ENCODE measurements around the gene MAN2C1.
"Not testable (repeated sequence)": the region's sequence is repeated elsewhere in the genome, so short reads cannot be mapped to it uniquely, and the experiment has no call there.

Gene MAN2C1

DNA sequence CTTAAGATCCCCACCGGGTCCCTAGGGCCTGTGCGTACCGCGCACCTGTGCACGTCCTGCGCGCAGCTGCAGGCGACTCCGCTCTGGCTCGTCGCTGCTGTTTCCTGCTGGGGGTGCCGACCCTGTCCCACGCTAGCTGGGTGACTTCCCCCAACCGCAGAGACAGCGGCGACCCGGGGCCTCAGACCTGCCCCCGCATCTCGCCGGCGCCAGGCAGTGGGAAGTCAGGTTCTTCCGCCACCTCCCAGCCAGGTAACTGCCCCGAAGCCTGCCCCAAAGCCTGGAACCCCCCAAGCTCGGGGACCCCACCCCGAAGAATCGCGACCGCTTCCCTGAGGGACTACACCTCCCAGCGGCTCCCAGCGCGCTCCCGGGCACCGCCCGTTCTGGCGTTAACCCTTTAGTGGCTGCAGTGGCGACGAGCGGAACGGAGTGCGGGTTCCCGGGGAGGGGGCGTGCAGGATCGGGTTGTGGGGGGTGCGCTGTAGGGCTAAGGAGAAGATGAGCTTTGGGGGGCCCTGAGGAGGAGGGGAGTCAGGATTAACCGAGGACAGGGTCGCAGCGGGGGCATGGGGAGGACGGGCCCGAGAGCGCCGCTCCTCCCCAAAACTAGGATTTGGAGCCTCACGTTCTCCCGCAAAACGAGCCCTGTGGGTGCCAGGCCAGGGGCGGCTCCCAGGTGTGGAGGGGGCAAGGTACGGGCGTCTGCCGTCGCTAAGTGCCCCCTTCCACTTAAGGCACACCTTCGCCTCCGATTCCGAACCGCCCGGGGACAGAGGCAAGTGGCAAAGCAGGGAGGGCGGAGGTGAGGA lies 21.0 kb downstream of the MAN2C1 start:
- in situ Hi-C loops (cut with MboI; ENCODE audit: low sequenced_read_pairs), result no loop called here

DNA sequence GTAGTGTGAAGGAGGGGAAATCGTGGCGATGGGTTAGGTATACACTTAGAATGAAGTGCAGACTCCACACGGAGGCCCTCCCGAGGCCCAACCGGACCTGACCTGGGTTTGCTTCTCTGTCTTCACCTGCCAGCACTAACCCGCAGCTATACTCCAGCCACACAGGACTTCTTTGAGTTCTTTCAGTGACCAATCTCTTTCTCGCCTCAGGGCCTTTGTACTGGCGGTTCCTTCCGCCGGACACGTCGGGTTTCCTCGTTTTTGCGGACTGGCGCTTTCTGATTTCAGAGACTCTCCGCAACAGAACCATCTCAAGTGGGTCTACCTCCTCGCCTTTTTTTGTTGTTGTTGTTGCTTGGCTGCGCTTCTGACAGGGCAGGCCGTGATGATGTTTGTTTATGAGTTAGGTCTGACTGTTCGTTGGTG lies 21.6 kb downstream of the MAN2C1 start, which contains the start of gene NEIL1:
Gene NEIL1, plus strand, starts transcription at position 244 of the 426 bp plus-strand sequence. CDS start 1,867 bp downstream, outside the sequence.
- in situ Hi-C loops (cut with MboI; ENCODE audit: low sequenced_read_pairs), result no loop called here

DNA sequence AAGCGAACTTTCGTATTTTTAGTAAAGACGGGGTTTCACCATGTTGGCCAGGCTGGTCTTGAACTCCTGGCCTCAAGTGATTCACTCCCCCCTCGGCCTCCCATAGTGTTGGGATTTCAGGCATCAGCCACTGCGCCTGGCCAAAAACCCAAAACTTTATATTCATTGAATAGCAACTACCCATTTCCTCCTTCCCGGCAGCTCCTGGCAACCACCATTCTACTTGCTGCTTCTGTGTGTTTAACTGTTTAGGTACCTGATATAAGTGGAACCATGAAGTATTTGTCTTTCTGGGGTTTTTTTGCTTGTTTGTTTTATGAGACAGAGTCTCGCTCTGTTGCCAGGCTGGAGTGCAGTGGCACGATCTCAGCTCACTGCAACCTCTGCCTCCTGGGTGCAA lies 24.5 kb downstream of the MAN2C1 start:
- in situ Hi-C loops (cut with MboI; ENCODE audit: low sequenced_read_pairs), result not testable (repeated sequence)

DNA sequence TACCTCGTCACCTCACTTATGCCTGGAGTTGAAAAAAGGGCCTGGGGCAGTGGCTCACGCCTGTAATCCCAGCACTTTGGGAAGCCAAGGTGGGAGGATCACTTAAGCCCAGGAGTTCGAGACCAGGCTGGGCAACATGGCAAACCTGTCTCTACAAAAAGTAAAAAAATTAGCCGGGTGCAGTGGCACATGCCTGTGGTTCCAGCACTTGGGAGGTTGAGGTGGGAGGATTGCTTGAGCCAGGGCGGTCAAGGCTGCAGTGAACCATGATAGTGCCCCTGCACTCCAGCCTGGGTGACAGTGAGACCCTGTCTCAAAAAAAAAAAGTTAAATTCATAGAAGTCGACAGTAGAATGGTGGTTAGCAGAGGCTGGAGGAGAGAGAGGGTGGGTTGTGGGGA lies 26.2 kb downstream of the MAN2C1 start:
- in situ Hi-C loops (cut with MboI; ENCODE audit: low sequenced_read_pairs), result no loop called here

DNA sequence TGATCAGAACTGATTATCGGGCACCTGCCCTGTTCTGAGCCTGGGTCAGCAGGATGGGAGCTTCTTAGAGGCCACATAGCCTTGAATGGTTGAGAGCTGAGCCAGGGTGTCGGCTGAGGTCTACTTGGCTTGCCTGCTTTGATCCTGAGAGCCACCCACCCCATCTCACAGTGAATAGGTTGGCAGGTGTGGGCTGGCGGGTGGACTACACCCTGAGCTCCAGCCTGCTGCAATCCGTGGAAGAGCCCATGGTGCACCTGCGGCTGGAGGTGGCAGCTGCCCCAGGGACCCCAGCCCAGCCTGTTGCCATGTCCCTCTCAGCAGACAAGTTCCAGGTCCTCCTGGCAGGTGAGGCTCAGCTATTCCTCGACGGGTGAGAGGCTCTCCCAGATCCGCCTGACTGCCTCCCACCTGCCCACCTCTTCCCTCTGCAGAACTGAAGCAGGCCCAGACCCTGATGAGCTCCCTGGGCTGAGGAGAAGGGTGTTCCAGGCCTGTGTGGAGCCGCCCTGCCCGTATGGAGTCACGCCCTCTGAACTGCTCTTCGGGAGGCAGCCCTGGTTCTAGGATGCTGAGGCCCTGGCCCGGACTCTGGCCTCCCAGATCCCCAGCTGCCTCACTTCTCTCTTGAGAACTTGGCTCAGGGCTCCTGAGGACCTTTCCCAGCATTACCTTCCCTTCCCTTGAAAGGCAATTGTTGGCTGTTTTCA lies 28.7 kb downstream of the MAN2C1 start:
- in situ Hi-C loops (cut with MboI; ENCODE audit: low sequenced_read_pairs), result no loop called here

DNA sequence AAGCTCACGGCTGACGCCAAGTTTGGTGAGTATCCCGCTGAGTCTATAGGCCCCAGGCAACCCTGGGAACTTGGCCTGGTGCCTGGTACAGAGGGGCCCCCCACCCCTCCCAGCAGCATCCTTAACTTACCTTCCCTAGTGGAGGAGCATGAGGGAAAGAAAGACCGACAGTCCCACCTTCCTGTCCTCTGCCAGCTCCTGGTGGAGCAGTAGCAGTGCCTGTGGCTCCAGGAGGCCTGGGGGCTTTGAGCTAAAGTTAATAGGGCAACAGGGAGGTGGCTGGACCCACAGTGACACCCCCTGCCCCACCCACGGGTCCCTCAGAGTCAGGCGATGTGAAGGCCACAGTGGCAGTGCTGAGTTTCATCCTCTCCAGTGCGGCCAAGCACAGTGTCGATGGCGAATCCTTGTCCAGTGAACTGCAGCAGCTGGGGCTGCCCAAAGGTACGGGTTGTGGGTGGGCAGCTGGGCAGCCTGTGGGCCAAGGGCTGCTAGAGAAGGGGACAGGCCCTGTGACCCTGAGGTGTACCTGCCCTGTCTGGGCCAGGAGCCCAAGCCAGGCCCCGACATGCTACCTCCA lies 29.7 kb downstream of the MAN2C1 start:
- in situ Hi-C loops (cut with MboI; ENCODE audit: low sequenced_read_pairs), result no loop called here

DNA sequence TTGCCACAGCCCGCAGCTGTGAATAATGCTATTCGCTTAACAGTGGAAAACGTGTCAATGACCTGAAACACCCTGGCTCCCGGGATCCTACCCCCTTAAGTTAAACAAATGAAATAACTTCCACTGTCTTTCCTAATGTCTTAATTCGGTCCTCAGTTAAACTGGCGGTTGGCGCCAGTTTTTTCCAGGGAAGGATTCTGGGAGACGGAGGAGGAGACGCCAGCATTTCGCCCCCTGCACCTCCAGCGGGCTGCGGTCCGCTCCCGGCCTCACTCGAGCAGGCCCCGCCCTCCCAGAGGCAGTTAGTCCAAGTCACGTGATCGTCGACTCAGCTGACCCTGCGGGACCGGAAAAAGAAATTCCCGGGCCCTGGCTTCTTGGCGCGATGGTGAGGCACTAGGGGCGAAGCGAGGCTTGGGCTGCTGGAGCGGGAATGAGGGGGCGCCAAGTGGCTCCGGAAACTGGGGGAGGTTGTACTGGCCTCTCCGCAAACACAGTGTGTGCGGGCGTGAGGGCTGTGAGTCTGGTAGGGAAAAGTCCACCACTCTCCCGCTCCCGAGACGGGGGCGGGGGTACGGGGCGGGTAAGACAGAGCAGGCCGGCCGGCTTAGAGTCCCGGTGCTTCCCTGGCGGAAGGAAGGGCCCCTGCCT lies 32.6 kb downstream of the MAN2C1 start, which contains the start of gene COMMD4:
Gene COMMD4, plus strand, starts transcription at position 359 of the 651 bp plus-strand sequence. Its CDS starts 27 bp downstream, at position 386.
- in situ Hi-C loops (cut with MboI; ENCODE audit: low sequenced_read_pairs), result no loop called here

DNA sequence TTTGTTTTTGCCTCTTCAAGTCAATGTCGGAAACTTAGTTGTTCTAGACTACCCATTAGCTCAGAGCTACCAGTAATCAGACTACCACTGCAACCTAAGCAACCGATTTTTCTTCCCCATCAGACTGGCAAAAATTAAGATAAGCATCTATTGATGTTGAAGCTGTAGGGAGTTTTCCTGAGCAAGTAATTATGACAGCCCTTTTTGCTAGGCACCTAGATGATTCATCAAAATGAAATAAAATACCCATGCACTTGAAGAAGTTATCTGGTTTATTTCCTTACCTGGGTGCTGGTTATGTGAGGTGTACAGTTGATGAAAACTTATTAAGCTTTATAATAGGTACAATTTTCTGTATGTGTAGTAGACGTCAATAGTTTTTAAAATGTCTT lies 33.1 kb downstream of the MAN2C1 start:
- in situ Hi-C loops (cut with MboI; ENCODE audit: low sequenced_read_pairs), result no loop called here

DNA sequence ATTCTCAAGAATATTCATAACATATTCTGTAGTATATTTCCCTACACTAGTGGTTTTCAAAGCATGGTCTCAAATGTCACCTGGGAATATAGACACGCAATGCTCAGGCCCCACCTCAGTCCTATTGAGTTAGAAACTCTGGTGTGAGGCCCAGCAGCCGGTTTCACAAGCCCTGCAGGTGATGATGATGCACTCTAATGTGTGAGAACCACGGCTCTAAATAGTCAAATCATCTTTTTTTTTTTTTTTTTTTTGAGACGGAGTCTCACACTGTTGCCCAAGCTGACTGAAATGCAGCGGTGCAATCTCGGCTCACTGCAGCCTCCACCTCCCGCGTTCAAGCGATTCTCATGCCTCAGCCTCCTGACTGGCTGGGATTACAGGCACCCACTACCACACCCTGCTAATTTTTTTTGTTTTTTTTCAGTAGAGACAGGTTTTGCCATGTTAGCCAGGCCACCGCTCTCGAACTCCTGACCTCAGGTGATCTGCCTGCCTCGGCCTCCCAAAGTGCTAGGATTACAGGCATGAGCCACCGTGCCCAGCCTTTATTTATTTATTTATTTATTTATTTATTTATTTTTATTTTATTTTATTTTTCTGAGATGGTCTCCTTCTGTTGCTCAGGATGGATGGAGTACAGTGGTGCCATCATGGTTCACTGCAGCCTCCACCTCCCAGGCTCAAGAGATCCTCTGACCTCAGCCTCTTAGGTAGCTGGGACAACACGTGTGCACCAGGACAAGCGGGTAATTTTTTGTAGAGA lies 34.6 kb downstream of the MAN2C1 start:
- in situ Hi-C loops (cut with MboI; ENCODE audit: low sequenced_read_pairs), result not testable (repeated sequence)

DNA sequence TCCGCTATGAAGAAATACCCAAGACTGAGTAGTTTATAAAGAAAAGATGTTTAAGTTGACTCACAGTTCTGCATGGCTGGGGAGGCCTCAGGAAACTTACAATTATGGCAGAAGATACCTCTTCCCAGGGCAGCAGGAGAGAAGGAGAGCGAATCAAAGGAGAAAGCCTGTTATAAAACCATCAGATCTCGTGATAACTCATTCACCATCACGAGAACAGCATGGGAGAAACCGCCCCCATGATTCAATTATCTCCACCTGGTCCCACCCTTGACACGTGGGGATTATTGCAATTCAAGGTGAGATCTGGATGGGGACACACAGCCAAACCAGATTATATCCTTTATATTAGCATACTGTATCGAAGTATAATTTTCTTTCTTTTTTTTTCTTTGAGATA lies 36.3 kb downstream of the MAN2C1 start:
- in situ Hi-C loops (cut with MboI; ENCODE audit: low sequenced_read_pairs), result not testable (repeated sequence)

DNA sequence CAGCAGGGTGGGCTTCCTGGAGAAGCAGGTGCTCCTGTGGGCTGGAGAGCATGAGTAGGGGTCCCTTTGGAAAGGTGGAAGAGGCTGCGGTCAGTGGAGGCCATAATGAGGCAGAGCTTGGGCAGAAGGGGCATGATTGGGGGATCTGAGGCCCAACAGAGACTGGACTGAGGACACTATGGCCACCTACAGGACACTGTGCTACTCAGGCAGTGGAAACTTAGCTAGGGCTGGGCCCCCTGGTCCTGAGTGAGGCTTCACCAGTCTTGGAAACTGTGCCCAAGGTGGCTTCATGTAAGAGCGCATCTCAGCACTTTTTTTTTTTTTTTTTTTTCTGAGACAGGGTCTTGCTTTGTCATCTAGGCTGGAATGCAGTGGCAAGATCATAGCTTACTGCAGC lies 38.8 kb downstream of the MAN2C1 start:
- in situ Hi-C loops (cut with MboI; ENCODE audit: low sequenced_read_pairs), result no loop called here

DNA sequence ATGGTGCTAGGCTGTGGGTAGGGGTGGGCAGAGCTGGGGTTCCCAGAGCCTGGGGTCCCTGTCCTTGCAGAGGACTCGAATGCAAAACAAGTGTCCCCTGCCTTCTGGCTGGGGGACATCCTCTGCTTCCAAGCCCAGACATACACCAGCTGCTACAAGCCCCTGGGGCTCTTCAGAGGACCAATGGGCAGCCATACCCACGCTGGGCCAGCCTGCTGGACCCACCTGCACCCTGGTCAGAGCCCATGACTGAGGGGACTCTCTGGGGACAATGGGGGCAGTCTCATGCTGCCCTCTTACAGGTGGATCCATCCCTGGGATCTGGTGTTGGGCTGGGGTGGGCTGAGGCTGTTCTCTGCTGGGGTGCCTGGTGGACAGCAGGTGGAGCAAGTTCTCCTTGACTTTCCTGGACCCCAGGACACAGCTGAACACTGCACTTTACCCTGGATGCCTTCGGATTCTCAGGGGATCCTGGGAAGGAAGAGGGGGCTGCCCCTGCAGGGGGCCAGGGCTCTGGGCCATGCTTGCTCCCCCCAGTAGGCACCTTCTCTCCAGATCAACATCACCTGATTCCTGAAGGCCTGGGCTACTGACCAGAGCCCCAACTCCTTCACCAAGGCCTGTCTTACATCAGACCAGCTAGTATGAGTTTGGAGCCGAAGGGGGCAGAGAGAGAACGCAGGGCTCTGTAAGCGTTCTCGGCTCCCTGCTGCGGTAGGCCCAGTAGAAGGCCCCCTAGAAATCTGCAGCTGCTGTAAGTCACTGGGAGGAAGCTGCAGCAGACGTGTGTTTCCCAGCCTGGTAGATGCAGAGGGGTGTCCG lies 39.7 kb downstream of the MAN2C1 start:
- in situ Hi-C loops (cut with MboI; ENCODE audit: low sequenced_read_pairs), result no loop called here

DNA sequence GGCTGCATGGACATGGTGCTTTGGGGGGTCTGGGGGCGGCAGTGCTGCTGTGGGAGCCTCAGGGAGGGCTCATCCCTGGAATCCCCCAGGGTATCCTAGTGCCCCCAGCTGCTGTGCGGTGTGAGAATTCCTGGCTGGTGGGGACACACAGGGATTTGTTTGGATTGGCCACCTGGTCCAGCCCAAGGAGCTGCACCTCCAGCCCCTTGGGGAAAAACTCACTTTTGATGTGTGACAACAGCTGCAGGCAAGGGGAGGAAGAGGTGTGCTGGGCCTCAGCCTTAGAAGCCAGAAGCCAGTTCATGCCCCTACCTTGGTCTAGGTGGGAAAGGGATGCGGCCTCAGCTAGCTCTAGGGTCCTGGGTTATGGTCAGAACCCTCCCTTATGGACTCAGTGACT lies 40.9 kb downstream of the MAN2C1 start:
- in situ Hi-C loops (cut with MboI; ENCODE audit: low sequenced_read_pairs), result no loop called here

DNA sequence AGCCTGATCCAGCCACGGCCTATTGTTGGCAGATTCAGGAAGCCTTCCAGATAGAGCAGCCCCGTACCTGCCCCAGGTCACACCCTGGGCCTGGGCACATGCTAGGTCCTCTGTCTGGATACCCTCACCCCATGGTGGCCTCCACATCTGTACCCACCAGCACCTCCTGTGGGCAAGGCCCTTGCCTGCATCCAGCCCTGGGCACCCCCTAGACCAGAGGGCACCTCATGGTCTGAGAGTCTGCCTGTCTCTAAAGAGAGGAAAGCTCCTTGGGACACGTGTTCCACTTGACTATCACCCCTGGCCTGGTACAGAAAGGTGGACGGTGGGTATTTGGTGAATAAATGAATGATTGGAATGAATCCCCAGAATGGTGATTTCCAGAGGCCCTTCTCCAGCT lies 41.4 kb downstream of the MAN2C1 start:
- in situ Hi-C loops (cut with MboI; ENCODE audit: low sequenced_read_pairs), result no loop called here

DNA sequence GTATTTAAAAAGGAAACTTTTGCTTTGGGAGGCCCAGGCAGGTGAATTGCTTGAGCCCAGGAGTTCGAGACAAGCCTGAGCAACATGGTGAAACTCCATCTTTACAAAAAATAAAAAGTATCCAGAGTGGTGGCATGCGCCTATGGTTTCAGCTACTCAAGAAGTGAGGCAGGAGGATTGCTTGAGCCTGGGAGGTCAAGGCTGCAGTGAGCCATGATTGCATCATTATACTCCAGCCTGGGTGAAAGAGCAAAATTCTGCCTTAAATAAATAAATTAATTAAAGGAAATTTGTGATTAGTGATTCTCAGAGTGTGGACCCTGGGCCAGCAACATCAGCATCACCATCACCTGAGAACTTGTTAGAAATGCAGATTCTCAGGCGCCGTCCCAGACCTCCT lies 42.5 kb downstream of the MAN2C1 start:
- in situ Hi-C loops (cut with MboI; ENCODE audit: low sequenced_read_pairs), result no loop called here

DNA sequence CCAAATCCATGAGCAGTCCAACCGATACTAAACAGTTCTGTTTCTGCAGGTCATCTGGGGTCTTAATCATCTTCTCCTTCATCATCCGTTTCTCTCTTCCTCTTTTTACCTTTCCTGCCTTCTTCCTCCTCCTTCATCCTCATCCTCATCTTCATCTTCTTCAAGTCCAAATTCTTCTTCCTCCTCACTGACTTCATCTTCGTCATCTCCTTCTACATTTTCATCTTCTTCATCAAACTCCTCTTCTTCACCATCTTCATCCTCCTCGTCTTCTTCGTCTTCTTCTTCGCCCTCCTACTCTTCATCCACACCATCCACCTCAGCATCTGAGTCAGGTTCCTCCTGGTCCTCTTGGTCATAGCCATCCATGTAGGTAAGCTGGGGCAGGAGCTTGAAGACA lies 46.7 kb downstream of the MAN2C1 start:
- in situ Hi-C loops (cut with MboI; ENCODE audit: low sequenced_read_pairs), result no loop called here

DNA sequence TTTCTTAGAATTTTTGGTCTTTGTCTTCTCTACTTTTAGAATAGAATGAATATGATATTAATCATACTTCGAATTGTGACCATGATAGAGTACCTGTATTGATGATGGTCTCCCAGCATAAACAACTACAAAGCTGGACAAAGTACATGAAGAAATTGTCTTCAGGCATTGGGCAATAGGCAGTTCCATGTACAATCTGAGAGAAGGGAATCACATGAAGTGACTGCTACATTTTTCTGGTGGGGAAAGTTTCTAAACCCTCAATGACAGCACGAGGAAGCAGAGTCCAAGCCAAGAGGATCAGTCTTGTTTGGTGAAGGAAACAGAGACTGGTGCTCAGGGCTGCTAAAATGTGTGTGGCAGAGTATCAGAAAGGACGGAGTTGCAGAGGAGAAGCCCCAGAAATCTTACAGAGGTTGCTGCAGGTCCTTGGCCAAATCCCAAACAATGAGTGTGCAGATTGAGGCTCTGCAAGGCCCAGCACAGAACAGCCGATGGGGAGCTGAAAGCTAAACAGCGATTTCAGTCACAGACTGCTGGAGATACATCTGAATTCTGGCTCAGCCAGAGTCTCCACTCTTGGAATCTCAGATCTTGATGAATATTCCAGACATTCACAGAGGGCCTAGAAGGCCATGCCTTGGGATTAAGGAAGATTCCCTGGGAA lies 49.0 kb downstream of the MAN2C1 start:
- in situ Hi-C loops (cut with MboI; ENCODE audit: low sequenced_read_pairs), result not testable (repeated sequence)

DNA sequence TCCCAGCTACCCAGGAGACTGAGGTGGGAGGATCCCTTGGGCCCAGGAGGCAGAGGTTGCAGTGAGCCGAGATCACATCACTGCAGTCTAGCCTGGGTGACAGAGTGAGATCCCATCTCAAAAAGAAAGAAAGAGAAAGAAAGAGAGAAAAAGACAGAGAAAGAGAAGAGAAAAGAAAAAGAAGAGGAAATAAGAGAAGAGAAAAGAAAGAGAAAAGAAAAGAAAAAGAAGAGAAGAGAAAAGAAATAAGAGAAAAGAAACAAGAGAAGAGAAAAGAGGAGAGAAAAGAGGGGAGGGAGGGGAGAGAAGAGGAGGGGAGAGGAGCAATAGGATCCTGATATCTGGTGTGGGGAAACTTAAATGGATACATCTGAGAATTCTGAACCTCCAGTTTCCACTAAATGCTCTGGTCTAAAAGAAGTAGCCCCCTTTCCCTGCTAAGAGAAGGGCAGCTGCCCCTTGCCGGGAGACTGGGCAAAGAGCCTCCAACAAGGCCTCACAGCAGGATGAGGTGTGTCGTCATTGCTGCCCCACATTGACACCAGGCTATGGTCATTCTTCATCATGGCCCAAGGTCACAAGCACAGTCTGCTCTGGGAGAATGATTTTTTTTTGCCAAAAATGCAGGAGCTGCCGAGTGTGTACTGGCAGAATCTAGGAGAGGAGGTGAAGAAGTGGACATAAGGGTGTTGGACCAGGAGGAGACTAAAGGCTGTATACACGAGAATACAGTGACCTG lies 53.7 kb downstream of the MAN2C1 start:
- in situ Hi-C loops (cut with MboI; ENCODE audit: low sequenced_read_pairs), result no loop called here

Data from HL-60/S4 treated with retinoic acid at 250 ng/mL for 4 days and 3 days (cell line).